A549 (cell line): ENCODE data around the gene ZNF664. TPM values are rescaled to one million over a fixed set of nuclear protein-coding genes. Genes with fewer than 3 reads are reported as not detected.

ENCODE experiments used
- ATAC-seq, 2 experiments: fragments of 200-7000 bp in 1 of 2; fragments of >200 bp in 1 of 2; cut with Nextera tagmentation in 1 of 2; cut with Tn5 transposase in 1 of 2; 3 replicates each; pipeline versions ENCODE4 v1.8.0 to v1.9.1; 2018 to 2020; ENCODE audit warnings: mild to moderate bottlenecking in 1 of 2, moderate library complexity in 1 of 2
- CTCF ChIA-PET: fragments of 300-600 bp; sonication (Branson Sonifier 250); formaldehyde crosslinking; extraction: SDS; loops from one replicate; lab custom pipeline; 2021; ENCODE audit warnings: antibody characterized with exemption, inconsistent platforms; lab: Yijun Ruan, JAX
- POLR2A ChIA-PET: fragments of 350-600 bp; formaldehyde crosslinking; extraction: SDS; loops from one replicate; lab custom pipeline; 2021; ENCODE audit warnings: antibody characterized with exemption, inconsistent platforms; lab: Yijun Ruan, JAX
- DNase-seq, 2 experiments: peaks; one replicate each; pipeline versions ENCODE4 v3.0.0 to v3.0.0-alpha.2; 2011 to 2016; ENCODE audit warnings: low read depth in 1 of 2, low spot score in 1 of 2
- FAIRE-seq: peaks from 2 replicates; lab custom pipeline; 2011; peaks lifted over from hg19 to GRCh38; lab: Jason Lieb, UNC
- H3K27ac ChIP-seq, 2 experiments: fragments of >200 bp; sonication (Bioruptor Twin); formaldehyde crosslinking; 3 replicates each; pipeline ENCODE4 v1.5.1; 2016 to 2017
- H3K4me1 ChIP-seq: fragments of >200 bp; sonication (Bioruptor Twin); formaldehyde crosslinking; 3 replicates; pipeline ENCODE4 v1.6.1; 2016
- H3K4me2 ChIP-seq: fragments of >200 bp; sonication (Bioruptor Twin); formaldehyde crosslinking; 3 replicates; pipeline ENCODE4 v1.6.1; 2016
- H3K4me3 ChIP-seq: fragments of >200 bp; sonication (Bioruptor Twin); formaldehyde crosslinking; 3 replicates; pipeline ENCODE4 v1.5.1; 2016
- H3K9me3 ChIP-seq: fragments of >200 bp; sonication (Bioruptor Twin); formaldehyde crosslinking; 3 replicates; pipeline ENCODE4 v1.6.1; 2016
- BCL3 ChIP-seq: fragments of >200 bp; sonication (Bioruptor Twin); formaldehyde crosslinking; IDR thresholded peaks from 3 replicates; pipeline ENCODE4 v1.6.1; 2016
- CBX8 ChIP-seq: fragments of 200-600 bp; sonication (generic); IDR thresholded peaks from 2 replicates; pipeline ENCODE4 v1.6.1; 2016
- CEBPB ChIP-seq, 2 experiments: fragments of >200 bp in 1 of 2; sonication (Bioruptor Twin) in 1 of 2; formaldehyde crosslinking in 1 of 2; IDR thresholded peaks; 2 replicates each; pipeline ENCODE4 v1.6.1; 2012 to 2016
- CHD4 ChIP-seq: fragments of 200-600 bp; sonication (generic); IDR thresholded peaks from 2 replicates; pipeline ENCODE4 v1.6.1; 2016; ENCODE audit warnings: antibody characterized with exemption, mild to moderate bottlenecking, borderline replicate concordance
- EHF ChIP-seq: fragments of 250-450 bp; sonication (Bioruptor Pico); IDR thresholded peaks from 2 replicates; pipeline ENCODE4 v1.5.0; 2020; ENCODE audit warnings: mild to moderate bottlenecking
- EP300 ChIP-seq, 2 experiments: fragments of >200 bp; sonication (Bioruptor Twin); formaldehyde crosslinking; IDR thresholded peaks; 2 replicates in 1 of 2; 3 replicates in 1 of 2; pipeline ENCODE4 v1.6.1; 2016 to 2017
- ESRRA ChIP-seq: fragments of 150-350 bp; IDR thresholded peaks from 2 replicates; pipeline ENCODE4 v1.6.1; 2014; ENCODE audit warnings: mild to moderate bottlenecking, low read length, borderline replicate concordance
- FOSL2 ChIP-seq, 2 experiments: fragments of 450-650 bp in 1 of 2; fragments of >200 bp in 1 of 2; sonication (Bioruptor Twin) in 1 of 2; formaldehyde crosslinking; IDR thresholded peaks; 2 replicates each; pipeline versions ENCODE4 v1.5.0 to v1.6.1; 2016 to 2020; ENCODE audit warnings: mild to moderate bottlenecking in 1 of 2, moderate library complexity in 1 of 2
- HDAC2 ChIP-seq: fragments of 200-600 bp; sonication (generic); IDR thresholded peaks from 2 replicates; pipeline ENCODE4 v1.6.1; 2016
- HOXB5 ChIP-seq: fragments of 250-450 bp; sonication (Bioruptor Pico); IDR thresholded peaks from 2 replicates; pipeline ENCODE4 v1.5.0; 2020; ENCODE audit warnings: mild to moderate bottlenecking, moderate library complexity
- MAFK ChIP-seq: fragments of 450-650 bp; IDR thresholded peaks from 2 replicates; pipeline ENCODE4 v1.6.1; 2014; ENCODE audit not compliant: partially characterized antibody
- MAZ ChIP-seq: fragments of 150-350 bp; IDR thresholded peaks from 2 replicates; pipeline ENCODE4 v1.6.1; 2014; ENCODE audit warnings: antibody characterized with exemption, low read depth, low read length, borderline replicate concordance
- PHF8 ChIP-seq: fragments of 200-600 bp; sonication (generic); IDR thresholded peaks from 2 replicates; pipeline ENCODE4 v1.6.1; 2016; ENCODE audit warnings: low read depth, mild to moderate bottlenecking, antibody characterized with exemption, moderate library complexity, borderline replicate concordance
- RARB ChIP-seq: fragments of 250-450 bp; sonication (Bioruptor Pico); IDR thresholded peaks from 2 replicates; pipeline ENCODE4 v1.8.0; 2021; ENCODE audit warnings: mild to moderate bottlenecking, moderate library complexity
- SMC3 ChIP-seq: fragments of >200 bp; sonication (Bioruptor Twin); formaldehyde crosslinking; IDR thresholded peaks from 3 replicates; pipeline ENCODE4 v1.6.1; 2018; ENCODE audit warnings: inconsistent platforms
- TFCP2L1 ChIP-seq: fragments of 250-450 bp; sonication (Bioruptor Pico); IDR thresholded peaks from 2 replicates; pipeline ENCODE4 v1.5.0; 2021; ENCODE audit warnings: mild to moderate bottlenecking
- ZFP36 ChIP-seq: fragments of 450-650 bp; IDR thresholded peaks from 2 replicates; pipeline ENCODE4 v1.6.1; 2014; ENCODE audit warnings: borderline replicate concordance; ENCODE audit not compliant: partially characterized antibody
- ZSCAN20 ChIP-seq: fragments of 250-450 bp; sonication (Bioruptor Pico); IDR thresholded peaks from 2 replicates; pipeline ENCODE4 v1.8.0; 2022; ENCODE audit warnings: mild to moderate bottlenecking, moderate library complexity
- WGBS: methylation state at CpG from one replicate; pipeline ENCODE4 v1.1.6; 2017; ENCODE audit errors: missing lambda C conversion rate; 5-methylcytosine and 5-hydroxymethylcytosine counted together
- polyA plus RNA-seq, 4 experiments: library from polyadenylated mRNA; depleted of rRNA in 3 of 4; stranded (reverse); fragments of >200 nt; fragmentation: RNase III in 1 of 4; extraction: RNeasy Plus Mini Kit Qiagen cat#74134 plus additional on column Dnase treatment in 1 of 4; gene quantifications; 2 replicates in 3 of 4; 3 replicates in 1 of 4; pipeline ENCODE4 v1.2.3, GENCODE V29; 2011 to 2017
- TF ChIP-seq, protein P1 (sequence below): fragments of 200-600 bp; sonication (generic); IDR thresholded peaks from 2 replicates; pipeline ENCODE4 v1.6.1; 2016; ENCODE audit warnings: antibody characterized with exemption, mild to moderate bottlenecking, moderate library complexity
- TF ChIP-seq, protein P2 (sequence below): fragments of 250-450 bp; sonication (Bioruptor Pico); IDR thresholded peaks from 2 replicates; pipeline ENCODE4 v1.5.0; 2021; ENCODE audit warnings: mild to moderate bottlenecking, moderate library complexity, borderline replicate concordance
- TF ChIP-seq, protein P3 (sequence below): IDR thresholded peaks from 2 replicates; pipeline ENCODE4 v1.6.1; 2012

The ZNF664 gene
- polyA plus RNA-seq, 2 of the 4 experiments (the other 2 are of a cell fraction) = 88.3 to 112 TPM

- DNase-seq = no peak
- TF ChIP-seq CHD4 = no peak
- TF ChIP-seq CEBPB (IDR thresholded peaks at IDR 0.05) = no peak
- TF ChIP-seq FOSL2 (IDR thresholded peaks at IDR 0.05) = no peak
- no peak for TF ChIP-seq FOSL2 (CRISPR knock-in tag; IDR thresholded peaks at IDR 0.05)
- TF ChIP-seq, protein P1, sequence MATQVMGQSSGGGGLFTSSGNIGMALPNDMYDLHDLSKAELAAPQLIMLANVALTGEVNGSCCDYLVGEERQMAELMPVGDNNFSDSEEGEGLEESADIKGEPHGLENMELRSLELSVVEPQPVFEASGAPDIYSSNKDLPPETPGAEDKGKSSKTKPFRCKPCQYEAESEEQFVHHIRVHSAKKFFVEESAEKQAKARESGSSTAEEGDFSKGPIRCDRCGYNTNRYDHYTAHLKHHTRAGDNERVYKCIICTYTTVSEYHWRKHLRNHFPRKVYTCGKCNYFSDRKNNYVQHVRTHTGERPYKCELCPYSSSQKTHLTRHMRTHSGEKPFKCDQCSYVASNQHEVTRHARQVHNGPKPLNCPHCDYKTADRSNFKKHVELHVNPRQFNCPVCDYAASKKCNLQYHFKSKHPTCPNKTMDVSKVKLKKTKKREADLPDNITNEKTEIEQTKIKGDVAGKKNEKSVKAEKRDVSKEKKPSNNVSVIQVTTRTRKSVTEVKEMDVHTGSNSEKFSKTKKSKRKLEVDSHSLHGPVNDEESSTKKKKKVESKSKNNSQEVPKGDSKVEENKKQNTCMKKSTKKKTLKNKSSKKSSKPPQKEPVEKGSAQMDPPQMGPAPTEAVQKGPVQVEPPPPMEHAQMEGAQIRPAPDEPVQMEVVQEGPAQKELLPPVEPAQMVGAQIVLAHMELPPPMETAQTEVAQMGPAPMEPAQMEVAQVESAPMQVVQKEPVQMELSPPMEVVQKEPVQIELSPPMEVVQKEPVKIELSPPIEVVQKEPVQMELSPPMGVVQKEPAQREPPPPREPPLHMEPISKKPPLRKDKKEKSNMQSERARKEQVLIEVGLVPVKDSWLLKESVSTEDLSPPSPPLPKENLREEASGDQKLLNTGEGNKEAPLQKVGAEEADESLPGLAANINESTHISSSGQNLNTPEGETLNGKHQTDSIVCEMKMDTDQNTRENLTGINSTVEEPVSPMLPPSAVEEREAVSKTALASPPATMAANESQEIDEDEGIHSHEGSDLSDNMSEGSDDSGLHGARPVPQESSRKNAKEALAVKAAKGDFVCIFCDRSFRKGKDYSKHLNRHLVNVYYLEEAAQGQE = no peak
- no peak for TF ChIP-seq CBX8
- TF ChIP-seq PHF8 = no peak
- TF ChIP-seq EHF = no peak
- no peak for TF ChIP-seq BCL3
- no peak for TF ChIP-seq HOXB5 (CRISPR knock-in tag)
- TF ChIP-seq ESRRA = no peak
- TF ChIP-seq ZSCAN20 (CRISPR knock-in tag) = no peak
- TF ChIP-seq TFCP2L1 (CRISPR knock-in tag) = no peak
- TF ChIP-seq, protein P2, sequence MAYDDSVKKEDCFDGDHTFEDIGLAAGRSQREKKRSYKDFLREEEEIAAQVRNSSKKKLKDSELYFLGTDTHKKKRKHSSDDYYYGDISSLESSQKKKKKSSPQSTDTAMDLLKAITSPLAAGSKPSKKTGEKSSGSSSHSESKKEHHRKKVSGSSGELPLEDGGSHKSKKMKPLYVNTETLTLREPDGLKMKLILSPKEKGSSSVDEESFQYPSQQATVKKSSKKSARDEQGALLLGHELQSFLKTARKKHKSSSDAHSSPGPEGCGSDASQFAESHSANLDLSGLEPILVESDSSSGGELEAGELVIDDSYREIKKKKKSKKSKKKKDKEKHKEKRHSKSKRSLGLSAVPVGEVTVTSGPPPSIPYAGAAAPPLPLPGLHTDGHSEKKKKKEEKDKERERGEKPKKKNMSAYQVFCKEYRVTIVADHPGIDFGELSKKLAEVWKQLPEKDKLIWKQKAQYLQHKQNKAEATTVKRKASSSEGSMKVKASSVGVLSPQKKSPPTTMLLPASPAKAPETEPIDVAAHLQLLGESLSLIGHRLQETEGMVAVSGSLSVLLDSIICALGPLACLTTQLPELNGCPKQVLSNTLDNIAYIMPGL (CRISPR knock-in tag) = no peak
- no peak for TF ChIP-seq MAZ
- TF ChIP-seq, protein P3, sequence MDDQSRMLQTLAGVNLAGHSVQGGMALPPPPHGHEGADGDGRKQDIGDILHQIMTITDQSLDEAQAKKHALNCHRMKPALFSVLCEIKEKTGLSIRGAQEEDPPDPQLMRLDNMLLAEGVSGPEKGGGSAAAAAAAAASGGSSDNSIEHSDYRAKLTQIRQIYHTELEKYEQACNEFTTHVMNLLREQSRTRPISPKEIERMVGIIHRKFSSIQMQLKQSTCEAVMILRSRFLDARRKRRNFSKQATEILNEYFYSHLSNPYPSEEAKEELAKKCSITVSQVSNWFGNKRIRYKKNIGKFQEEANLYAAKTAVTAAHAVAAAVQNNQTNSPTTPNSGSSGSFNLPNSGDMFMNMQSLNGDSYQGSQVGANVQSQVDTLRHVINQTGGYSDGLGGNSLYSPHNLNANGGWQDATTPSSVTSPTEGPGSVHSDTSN = no peak
- WGBS = 82% methylated on average over 14 of the region's 14 CpGs
- no peak overlapping the region for H3K4me2 ChIP-seq
- no peak overlapping the region for H3K4me3 ChIP-seq
- no peaks in the 10 kb centered on the region for H3K4me1 ChIP-seq
- ChIA-PET POLR2A (no interaction called here), CTCF (interaction anchor here (0.7 to 1.0 kb wide), 2 partner anchors 22 to 28 kb away, joined by 3 to 12 read pairs; no protein-coding TSS in a partner anchor)
- FAIRE-seq = no peak
- ATAC-seq = no peak
- H3K9me3 ChIP-seq = no peaks in the 10 kb centered on the region; the same call in 2 of the 3 replicates
- no peak overlapping the region for H3K27ac ChIP-seq
Observed at GRCh38 chr12:123933214-123933613, 39.8 kb upstream of the ZNF664 start.

- Histone ChIP-seq H3K9me3 (no peaks in the 10 kb centered on the region; the same call in 2 of the 3 replicates), H3K27ac (no peak overlapping the region), H3K4me2 (no peak overlapping the region), H3K4me3 (no peak overlapping the region), H3K4me1 (no peaks in the 10 kb centered on the region)
- 83% methylated on average over 10 of the region's 11 CpGs for WGBS
- ATAC-seq (no peak), DNase-seq (no peak), FAIRE-seq (no peak)
- ChIA-PET POLR2A (no interaction called here), CTCF (no interaction called here)
- TF ChIP-seq, protein P1 = no peak
- TF ChIP-seq RARB (CRISPR knock-in tag) = no peak
- no peak for TF ChIP-seq CHD4
- no peak for TF ChIP-seq EP300 (IDR thresholded peaks at IDR 0.05)
- TF ChIP-seq ZFP36 = no peak
- TF ChIP-seq SMC3 = no peak
- TF ChIP-seq HDAC2 = no peak
- TF ChIP-seq CBX8 = no peak
- TF ChIP-seq, protein P2 (CRISPR knock-in tag) = no peak
- no peak for TF ChIP-seq MAFK
Observed at GRCh38 chr12:123934016-123934620, 38.9 kb upstream of the ZNF664 start.
